B cell (primary cell): Measurements from ENCODE around the gene SHOC2. TPM values are rescaled to one million over a fixed set of nuclear protein-coding genes. Genes with fewer than 3 reads are reported as not detected.

Experiments used
- ATAC-seq: fragments of 200-7000 bp; cut with Tn5 transposase; one replicate; pipeline ENCODE4 v1.10.0; 2021; ENCODE audit warnings: low read depth, mild to moderate bottlenecking, moderate number of reproducible peaks, moderate library complexity
- CTCF ChIA-PET: fragments of 350-600 bp; sonication (Branson Sonifier 250); formaldehyde crosslinking; loops from one replicate; lab custom pipeline; 2021; ENCODE audit warnings: antibody characterized with exemption, inconsistent platforms; lab: Charles Lee
- POLR2A ChIA-PET: fragments of 350-600 bp; sonication (Branson Sonifier 250); formaldehyde crosslinking; loops from one replicate; lab custom pipeline; 2021; ENCODE audit warnings: antibody characterized with exemption; lab: Charles Lee
- DNase-seq: peaks from one replicate; pipeline ENCODE4 v3.0.0; 2013
- H2AFZ ChIP-seq: 2 replicates; pipeline ENCODE4 v1.6.1; 2012; ENCODE audit warnings: mild to moderate bottlenecking, low read depth, low read length; ENCODE audit not compliant: insufficient read depth, poor library complexity, severe bottlenecking
- H3K27ac ChIP-seq, 2 donors: 1 replicate in 1 of 2; 2 replicates in 1 of 2; pipeline ENCODE4 v1.5.1; 2012 to 2013; ENCODE audit warnings: low read length in 2 of 2, mild to moderate bottlenecking in 2 of 2, moderate library complexity in 1 of 2
- H3K27me3 ChIP-seq, 4 experiments: fragments of 200-600 bp in 1 of 4; sonication (generic) in 1 of 4; replicated peaks in 1 of 4; 1 replicate in 2 of 4; 2 replicates in 2 of 4; pipeline versions ENCODE4 v1.6.1 to v1.7.0; 2013 to 2016; ENCODE audit warnings: low read length in 3 of 4, mild to moderate bottlenecking in 2 of 4, mixed read lengths in 1 of 4, moderate library complexity in 1 of 4; ENCODE audit not compliant: insufficient read depth in 4 of 4, control insufficient read depth in 3 of 4; ENCODE audit errors: control extremely low read depth in 1 of 4
- H3K36me3 ChIP-seq, 2 experiments: replicated peaks in 1 of 2; 1 replicate in 1 of 2; 2 replicates in 1 of 2; pipeline versions ENCODE4 v1.6.1 to v1.7.1; 2013; ENCODE audit warnings: low read length in 1 of 2; ENCODE audit not compliant: insufficient read depth in 2 of 2, control insufficient read depth in 1 of 2; ENCODE audit errors: control extremely low read depth in 1 of 2, extremely low read depth in 1 of 2
- H3K4me1 ChIP-seq, 2 donors: fragments of 200-600 bp in 1 of 2; sonication (generic) in 1 of 2; 1 replicate in 1 of 2; 2 replicates in 1 of 2; pipeline versions ENCODE4 v1.5.1 to v1.6.1; 2013 to 2017; ENCODE audit warnings: low read length in 2 of 2; ENCODE audit not compliant: control insufficient read depth in 2 of 2, insufficient read depth in 2 of 2
- H3K4me2 ChIP-seq: replicated peaks from 2 replicates; pipeline ENCODE3; 2012; ENCODE audit warnings: mild to moderate bottlenecking, low read depth, low read length; ENCODE audit not compliant: poor library complexity, severe bottlenecking
- H3K4me3 ChIP-seq, 5 experiments: fragments of 200-600 bp in 1 of 5; sonication (generic) in 1 of 5; 1 replicate in 3 of 5; 2 replicates in 2 of 5; pipeline versions ENCODE4 v1.5.1 to v1.7.0; 2011 to 2016; ENCODE audit warnings: low read length in 4 of 5, mild to moderate bottlenecking in 4 of 5, low read depth in 2 of 5, control low read depth in 1 of 5, moderate library complexity in 1 of 5; ENCODE audit not compliant: insufficient read depth in 1 of 5; ENCODE audit errors: control extremely low read depth in 1 of 5, extremely low read depth in 1 of 5
- H3K79me2 ChIP-seq: fragments of 200-600 bp; sonication (generic); one replicate; pipeline ENCODE4 v1.6.0; 2016; ENCODE audit warnings: low read length; ENCODE audit not compliant: control insufficient read depth, insufficient read depth
- H3K9ac ChIP-seq: fragments of 200-600 bp; sonication (generic); 2 replicates; pipeline ENCODE4 v1.6.1; 2017; ENCODE audit warnings: mild to moderate bottlenecking, low read length, moderate library complexity
- H3K9me3 ChIP-seq, 3 donors: one replicate each; pipeline versions ENCODE4 v1.6.1 to v1.7.1; 2013; ENCODE audit warnings: low read length in 2 of 3; ENCODE audit not compliant: control insufficient read depth in 2 of 3, insufficient read depth in 1 of 3; ENCODE audit errors: control extremely low read depth in 1 of 3
- H4K20me1 ChIP-seq: 2 replicates; pipeline ENCODE4 v1.6.0; 2012; ENCODE audit warnings: mild to moderate bottlenecking, low read length; ENCODE audit not compliant: insufficient read depth, control insufficient read depth, poor library complexity, severe bottlenecking
- H3K27ac Mint-ChIP-seq: one replicate; pipeline ENCODE4 v1.8.0; 2021; ENCODE audit warnings: mixed read lengths
- H3K27me3 Mint-ChIP-seq: one replicate; pipeline ENCODE4 v1.8.0; 2021; ENCODE audit warnings: mixed read lengths
- H3K4me1 Mint-ChIP-seq: one replicate; pipeline ENCODE4 v1.8.0; 2021; ENCODE audit warnings: mixed read lengths
- H3K4me3 Mint-ChIP-seq: one replicate; pipeline ENCODE4 v1.8.0; 2021; ENCODE audit warnings: mixed read lengths
- H3K9me3 Mint-ChIP-seq: one replicate; pipeline ENCODE4 v1.8.0; 2022; ENCODE audit warnings: mixed read lengths; ENCODE audit not compliant: insufficient read depth
- CTCF ChIP-seq: fragments of 200-600 bp; IDR thresholded peaks from one replicate; pipeline ENCODE4 v1.8.0; 2022; ENCODE audit warnings: antibody characterized with exemption, mild to moderate bottlenecking
- EZH2 ChIP-seq: IDR thresholded peaks from 2 replicates; pipeline ENCODE4 v1.6.1; 2012; ENCODE audit warnings: borderline replicate concordance, low read depth, mild to moderate bottlenecking, moderate library complexity, low read length; ENCODE audit not compliant: insufficient read depth, poor library complexity, severe bottlenecking
- WGBS: methylation state at CpG from one replicate; pipeline ENCODE4 v1.1.5; 2013; ENCODE audit warnings: missing lambda C conversion rate; ENCODE audit not compliant: insufficient coverage; 5-methylcytosine and 5-hydroxymethylcytosine counted together
- intact Hi-C: fragments of 100-400 bp; cut with micrococcal nuclease; formaldehyde crosslinking; loops from one replicate; pipeline ENCODE4 v1.10.0; 2022
- polyA minus RNA-seq: library from RNA; depleted of rRNA, polyadenylated mRNA; stranded (reverse); fragments of >200 nt; gene quantifications from 2 replicates; pipeline ENCODE4 v1.2.3, GENCODE V29; 2012
- polyA plus RNA-seq: library from polyadenylated mRNA; depleted of rRNA; stranded (reverse); fragments of >200 nt; gene quantifications from 2 replicates; pipeline ENCODE4 v1.2.3, GENCODE V29; 2012
- total RNA-seq, 2 donors: library from RNA; stranded (reverse); fragments of 120-200 nt in 1 of 2; gene quantifications; 1 replicate in 1 of 2; 2 replicates in 1 of 2; pipeline versions ENCODE4 v1.2.3 to v1.2.4, GENCODE V29; 2013 to 2022

Gene SHOC2
- total RNA-seq (116 and 130 TPM in 2 replicates), polyA plus RNA-seq (13.3 and 21.9 TPM in 2 replicates), polyA minus RNA-seq (31.0 and 52.4 TPM in 2 replicates)
- total RNA-seq (2013), result 109 TPM

- Histone ChIP-seq H3K79me2 (peaks cover 54% of the 10 kb centered on the region), H3K4me3 (peak within 1 kb of the TSS; percentile 78 to 100 (median 97)), H2AFZ (peak within 1 kb of the TSS; percentile 73), H4K20me1 (peaks cover 19% of the 10 kb centered on the region), H3K36me3 (peaks cover 2 to 4% of the 10 kb centered on the region in 2 experiments), H3K27ac (peak within 1 kb of the TSS; percentile 95 to 99), H3K4me2 (peak within 1 kb of the TSS; percentile 88), H3K4me1 (peaks cover 21 to 39% of the 10 kb centered on the region in 2 donors), H3K9ac (peak within 1 kb of the TSS; percentile 100), H3K9me3 (no peaks in the 10 kb centered on the region), H3K27me3 (no peaks in the 10 kb centered on the region)
- intact Hi-C loops, result loop anchor here (1.0 to 2.0 kb wide), 5 partner anchors 47 to 911 kb away; partner anchors contain the start of gene SMC3
- no peaks in the 10 kb centered on the region for H3K9me3 Mint-ChIP-seq
- CTCF ChIA-PET, result interaction anchor here (0.8 to 3.3 kb wide), 4 partner anchors 25 to 247 kb away, joined by 3 to 26 read pairs (median 4); partner anchors contain the start of gene PDCD4
- under 1% methylated on average over 43 of the region's 61 CpGs for WGBS
- H3K27ac Mint-ChIP-seq, result peak within 1 kb of the TSS; percentile 100
- POLR2A ChIA-PET, result interaction anchor here (0.6 to 1.8 kb wide), 12 partner anchors 18 to 693 kb away, joined by 3 to 8 read pairs (median 4); partner anchors contain the start of genes PDCD4 and SMNDC1
- ATAC-seq (peak; percentile 85), DNase-seq (no peak)
- H3K27me3 Mint-ChIP-seq, result no peaks in the 10 kb centered on the region
- H3K4me3 Mint-ChIP-seq, result peak within 1 kb of the TSS; percentile 98
- peaks cover 53% of the 10 kb centered on the region for H3K4me1 Mint-ChIP-seq
- TF ChIP-seq EZH2 (no peak), CTCF (no peak)
Measured at GRCh38 chr10:110919349-110919931, at the start of gene SHOC2. SHOC2 (plus strand) TSS chr10:110919604; CDS start chr10:110964359, 44,755 bp downstream.
